Effector CD4-positive, alpha-beta T cell (primary cell): Measurements from ENCODE around the gene ATP13A1.
A peak's percentile ranks its signal among the peaks of the same experiment; 100 is the strongest.

Source experiments
- DNase-seq: peaks from one replicate; pipeline ENCODE4 v3.0.0-alpha.2; 2020

The ATP13A1 gene

GRCh38 chr19:19662344-19662743 is 1.1 kb downstream of the ATP13A1 start:
- no peak for DNase-seq

GRCh38 chr19:19661675-19662251 is 1.7 kb downstream of the ATP13A1 start:
- DNase-seq, result no peak

GRCh38 chr19:19661141-19661674 is 2.3 kb downstream of the ATP13A1 start:
- DNase-seq, result no peak

- DNase-seq, result no peak
These were observed 3.7 kb downstream of the ATP13A1 start for GRCh38 chr19:19659646-19660245.

GRCh38 chr19:19657397-19657783 is 6.1 kb downstream of the ATP13A1 start:
- DNase-seq, result no peak

GRCh38 chr19:19656451-19657396 is 6.8 kb downstream of the ATP13A1 start:
- DNase-seq, result no peak

GRCh38 chr19:19655641-19656343 is 7.7 kb downstream of the ATP13A1 start:
- no peak for DNase-seq

GRCh38 chr19:19655051-19655594 is 8.4 kb downstream of the ATP13A1 start:
- no peak for DNase-seq

GRCh38 chr19:19654441-19654840 is 9.0 kb downstream of the ATP13A1 start:
- DNase-seq, result no peak

- DNase-seq, result no peak
These were observed 9.8 kb downstream of the ATP13A1 start for GRCh38 chr19:19653597-19654147.

GRCh38 chr19:19652482-19653295 is 10.8 kb downstream of the ATP13A1 start:
- DNase-seq, result no peak

GRCh38 chr19:19651076-19651475 is 12.4 kb downstream of the ATP13A1 start:
- DNase-seq, result no peak

GRCh38 chr19:19650331-19650730 is 13.1 kb downstream of the ATP13A1 start:
- no peak for DNase-seq

GRCh38 chr19:19649580-19649995 is 13.9 kb downstream of the ATP13A1 start:
- no peak for DNase-seq

- DNase-seq, result no peak
These were observed 14.3 kb downstream of the ATP13A1 start for GRCh38 chr19:19649155-19649554.

GRCh38 chr19:19647037-19647835 is 16.2 kb downstream of the ATP13A1 start:
- DNase-seq, result no peak

GRCh38 chr19:19645233-19645870 is 18.1 kb downstream of the ATP13A1 start:
- no peak for DNase-seq

- DNase-seq, result no peak
These were observed 19.5 kb downstream of the ATP13A1 start for GRCh38 chr19:19644054-19644388.

GRCh38 chr19:19643158-19644053 is 20.1 kb downstream of the ATP13A1 start, which contains the start of gene GMIP:
Gene GMIP (minus strand): TSS chr19:19643657. CDS start chr19:19643529, 128 bp downstream.
- DNase-seq, result peak; percentile 83
